Measurements from ENCODE around the gene ZNF93. TPM values are rescaled to one million over a fixed set of nuclear protein-coding genes. Genes with fewer than 3 reads are reported as not detected.

The ZNF93 gene
- total RNA-seq, 1 experiment from 2014 or later: 7.5 TPM

DNA sequence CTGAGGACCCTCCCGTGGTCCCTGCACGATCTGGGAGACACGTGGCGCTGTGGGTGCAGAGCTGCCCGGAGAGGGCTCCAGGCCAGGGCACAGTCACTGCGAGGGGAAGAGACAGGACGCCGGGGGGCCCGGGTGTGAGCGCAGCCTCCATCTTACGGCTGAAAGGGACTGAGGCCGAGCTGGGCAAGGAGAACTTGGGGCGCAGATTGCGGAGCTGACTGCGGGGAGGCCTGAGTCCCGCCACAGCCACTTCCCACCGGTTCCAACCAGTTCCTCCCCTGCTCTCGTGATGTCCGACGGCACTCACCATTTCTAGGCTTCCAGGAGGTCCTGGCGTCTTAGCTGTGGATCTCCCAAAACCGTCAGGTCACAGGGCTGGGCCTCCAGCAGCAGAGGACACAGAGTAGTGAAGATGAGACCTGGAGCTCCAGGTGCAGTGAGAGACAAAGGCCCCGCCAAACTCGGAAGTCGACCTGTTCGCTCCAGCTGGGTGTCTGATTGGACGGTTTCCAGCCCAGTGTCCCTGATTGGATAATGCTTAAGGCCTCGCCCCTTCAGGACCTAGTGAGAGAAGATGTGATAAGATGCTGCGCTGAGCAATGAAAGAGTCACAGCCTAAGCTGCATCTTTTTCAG lies 39.9 kb upstream of the ZNF93 start:
- intact Hi-C loops (cut with micrococcal nuclease; ENCODE audit: unreplicated experiment): loop anchor here (10.0 kb wide), 1 partner anchor 196 kb away; the partner anchor contains the start of genes ATP13A1 and ZNF101
- Histone ChIP-seq H3K4me1 (no peaks in the 10 kb centered on the region), H3K27me3 (replicated peaks; ENCODE audit: control insufficient read depth, insufficient read depth, low read length) (no peaks in the 10 kb centered on the region), H3K4me3 (ENCODE audit: low read depth, low read length) (no peak overlapping the region), H3K9me3 (0 out of 2 replicates have a peak, but pooled peaks cover 5% of the 10 kb centered on the region), H3K36me3 (ENCODE audit: control insufficient read depth, insufficient read depth, low read length) (no peaks in the 10 kb centered on the region)
- ChIA-PET POLR2A (no interaction called here), CTCF (no interaction called here)
- BruUV-seq (replicated peaks): no TSS peak
- Mint-ChIP-seq H3K27ac (ENCODE audit: unreplicated experiment) (no peak overlapping the region), H3K27me3 (ENCODE audit: insufficient read depth, unreplicated experiment) (no peaks in the 10 kb centered on the region), H3K36me3 (ENCODE audit: insufficient read depth, unreplicated experiment) (peaks cover 4% of the 10 kb centered on the region), H3K4me1 (ENCODE audit: low read depth, unreplicated experiment) (peaks cover 8% of the 10 kb centered on the region), H3K4me3 (ENCODE audit: unreplicated experiment) (no peak overlapping the region), H3K9me3 (ENCODE audit: unreplicated experiment) (peaks cover 12% of the 10 kb centered on the region)
- DNase-seq: no peak
- TF ChIP-seq, protein P1, sequence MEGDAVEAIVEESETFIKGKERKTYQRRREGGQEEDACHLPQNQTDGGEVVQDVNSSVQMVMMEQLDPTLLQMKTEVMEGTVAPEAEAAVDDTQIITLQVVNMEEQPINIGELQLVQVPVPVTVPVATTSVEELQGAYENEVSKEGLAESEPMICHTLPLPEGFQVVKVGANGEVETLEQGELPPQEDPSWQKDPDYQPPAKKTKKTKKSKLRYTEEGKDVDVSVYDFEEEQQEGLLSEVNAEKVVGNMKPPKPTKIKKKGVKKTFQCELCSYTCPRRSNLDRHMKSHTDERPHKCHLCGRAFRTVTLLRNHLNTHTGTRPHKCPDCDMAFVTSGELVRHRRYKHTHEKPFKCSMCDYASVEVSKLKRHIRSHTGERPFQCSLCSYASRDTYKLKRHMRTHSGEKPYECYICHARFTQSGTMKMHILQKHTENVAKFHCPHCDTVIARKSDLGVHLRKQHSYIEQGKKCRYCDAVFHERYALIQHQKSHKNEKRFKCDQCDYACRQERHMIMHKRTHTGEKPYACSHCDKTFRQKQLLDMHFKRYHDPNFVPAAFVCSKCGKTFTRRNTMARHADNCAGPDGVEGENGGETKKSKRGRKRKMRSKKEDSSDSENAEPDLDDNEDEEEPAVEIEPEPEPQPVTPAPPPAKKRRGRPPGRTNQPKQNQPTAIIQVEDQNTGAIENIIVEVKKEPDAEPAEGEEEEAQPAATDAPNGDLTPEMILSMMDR (IDR thresholded peaks at IDR 0.05; ENCODE audit: insufficient read depth in 1 of 2, low read depth in 1 of 2, low read length in 1 of 2, severe bottlenecking in 1 of 2, unreplicated experiment in 1 of 2): no peak

- H3K36me3 ChIP-seq (ENCODE audit: control insufficient read depth, insufficient read depth, low read length): no peaks in the 10 kb centered on the region
- no peaks in the 10 kb centered on the region for H3K27me3 ChIP-seq (replicated peaks; ENCODE audit: control insufficient read depth, insufficient read depth, low read length)
- intact Hi-C loops (cut with micrococcal nuclease; ENCODE audit: unreplicated experiment): loop anchor here (1.0 to 10.0 kb wide), 4 partner anchors 34 to 201 kb away; partner anchors contain the start of genes ATP13A1, ZNF101, ZNF506 and ZNF93
- H3K27ac Mint-ChIP-seq (ENCODE audit: unreplicated experiment): peak within 1 kb of the TSS; percentile 100
- POLR2A ChIA-PET: interaction anchor here (0.5 to 1.6 kb wide), 8 partner anchors 35 to 203 kb away, joined by 3 to 25 read pairs (median 8); partner anchors contain the start of genes ATP13A1, ZNF101, ZNF14 and ZNF506
- TSS peak; percentile 50 for BruUV-seq (replicated peaks)
- no peaks in the 10 kb centered on the region for H3K4me1 ChIP-seq
- peaks cover 8% of the 10 kb centered on the region for H3K4me1 Mint-ChIP-seq (ENCODE audit: low read depth, unreplicated experiment)
- H3K4me3 Mint-ChIP-seq (ENCODE audit: unreplicated experiment): peak within 1 kb of the TSS; percentile 100
- H3K9me3 ChIP-seq: peaks cover 17% of the 10 kb centered on the region; the same call in 1 of the 2 replicates
- H3K9me3 Mint-ChIP-seq (ENCODE audit: unreplicated experiment): peaks cover 12% of the 10 kb centered on the region
- no peaks in the 10 kb centered on the region for H3K27me3 Mint-ChIP-seq (ENCODE audit: insufficient read depth, unreplicated experiment)
- DNase-seq: peak; percentile 93 to 95
- CTCF ChIA-PET: interaction anchor here (0.7 kb wide), 1 partner anchor 35 kb away, joined by 4 read pairs; the partner anchor contains the start of gene ZNF93
- H3K36me3 Mint-ChIP-seq (ENCODE audit: insufficient read depth, unreplicated experiment): peaks cover 17% of the 10 kb centered on the region
- H3K4me3 ChIP-seq (ENCODE audit: low read depth, low read length): peak within 1 kb of the TSS; percentile 70
- TF ChIP-seq, protein P1 (IDR thresholded peaks at IDR 0.05; ENCODE audit: insufficient read depth in 1 of 2, low read depth in 1 of 2, low read length in 1 of 2, severe bottlenecking in 1 of 2, unreplicated experiment in 1 of 2): no peak
These were observed 34.8 kb upstream of the ZNF93 start, which contains the start of gene ZNF253 for GRCh38 chr19:19865750-19866610. Gene ZNF253, plus strand, starts transcription at chr19:19865882. Its CDS starts 115 bp downstream, at chr19:19865997.

Measured in Caco-2 (cell line).